Hair follicular keratinocyte (primary cell): ENCODE measurements around the gene ZNF598. TPM values are rescaled to one million over a fixed set of nuclear protein-coding genes. Genes with fewer than 3 reads are reported as not detected.

ENCODE experiments used
- total RNA-seq: library from RNA; depleted of rRNA; stranded (reverse); fragments of >200 nt; gene quantifications from 2 replicates; pipeline ENCODE4 v1.2.3, GENCODE V29; 2015

The ZNF598 gene
- total RNA-seq, result 62.8 and 87.5 TPM in 2 replicates

GRCh38 chr16:2009791-2010510 lies at the start of gene ZNF598:
Gene ZNF598, minus strand, starts transcription at chr16:2009821.

DNA sequence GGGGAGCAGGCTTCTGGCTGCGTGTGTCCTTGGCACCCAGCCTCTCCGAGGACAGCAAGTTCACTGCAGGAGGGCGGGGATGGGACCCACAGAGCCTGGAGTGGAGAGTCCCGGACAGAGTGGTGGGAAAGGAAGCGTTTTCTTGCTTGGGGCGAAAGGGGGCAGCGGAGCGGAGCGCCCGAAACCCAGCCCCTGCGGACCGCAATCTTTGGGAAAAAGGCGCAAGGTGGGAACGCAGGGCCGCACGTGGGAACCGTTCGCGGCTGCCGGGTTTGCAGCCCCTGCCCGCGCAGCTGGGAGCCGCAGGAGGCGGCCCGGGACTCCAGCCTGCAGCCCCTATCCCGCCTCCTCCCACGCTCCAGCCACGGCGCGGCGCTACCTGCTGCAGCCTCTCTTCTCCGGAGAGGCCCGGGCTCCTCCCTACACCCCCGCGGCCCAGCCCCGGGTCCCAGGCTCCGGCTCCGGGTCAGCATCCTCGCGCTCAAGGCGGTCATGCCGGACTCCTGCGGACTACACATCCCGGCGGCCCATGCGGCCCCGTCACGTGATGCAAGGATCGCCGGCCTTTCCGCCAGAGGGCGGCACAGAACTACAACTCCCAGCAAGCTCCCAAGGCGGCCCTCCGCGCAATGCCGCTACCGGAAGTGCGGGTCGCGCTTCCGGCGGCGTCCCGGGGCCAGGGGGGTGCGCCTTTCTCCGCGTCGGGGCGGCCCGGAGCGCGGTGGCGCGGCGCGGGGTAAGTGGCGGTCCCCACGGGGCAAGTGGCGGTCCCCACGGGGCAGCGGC lies 37.9 kb upstream of the ZNF598 start, which contains the start of the genes NTHL1 and TSC2:
Gene NTHL1, minus strand, starts transcription at position 505 of the 786 bp plus-strand sequence. Its CDS starts 11 bp downstream, at position 494.
Gene TSC2, plus strand, starts transcription at position 656 of the 786 bp plus-strand sequence. CDS start 631 bp downstream, outside the sequence.

DNA sequence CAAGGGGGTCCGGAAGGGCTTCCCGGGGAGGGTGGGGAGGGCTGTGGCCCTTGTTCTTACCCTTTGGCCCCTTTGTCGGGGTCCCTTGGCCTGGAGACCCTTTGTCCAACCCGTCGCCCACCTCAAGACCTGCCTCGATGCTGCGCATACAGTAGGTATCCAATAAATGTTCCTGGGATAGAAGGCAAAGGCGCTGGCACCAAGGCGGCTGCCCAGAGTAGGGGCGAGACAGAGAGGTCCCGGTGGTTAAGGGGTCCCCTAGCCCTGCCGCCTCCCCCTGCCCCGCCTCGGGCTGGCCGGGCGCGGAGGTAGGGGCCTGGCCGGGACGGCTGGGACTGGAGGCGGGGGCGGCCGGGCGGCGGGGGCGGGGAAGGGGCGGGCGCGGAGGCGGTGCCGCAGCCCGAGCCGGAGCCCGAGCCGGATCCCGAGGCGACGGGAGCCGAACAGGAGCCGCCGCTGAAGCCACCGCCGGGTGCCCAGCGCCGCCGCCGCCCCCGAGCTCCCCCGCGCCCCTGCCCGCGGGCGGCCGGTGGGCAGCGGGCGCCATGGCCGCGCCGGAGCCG lies 16.9 kb upstream of the ZNF598 start, which contains the start of gene NHERF2:
Gene NHERF2, plus strand, starts transcription at position 442 of the 563 bp plus-strand sequence. Its CDS starts 104 bp downstream, at position 546.

DNA sequence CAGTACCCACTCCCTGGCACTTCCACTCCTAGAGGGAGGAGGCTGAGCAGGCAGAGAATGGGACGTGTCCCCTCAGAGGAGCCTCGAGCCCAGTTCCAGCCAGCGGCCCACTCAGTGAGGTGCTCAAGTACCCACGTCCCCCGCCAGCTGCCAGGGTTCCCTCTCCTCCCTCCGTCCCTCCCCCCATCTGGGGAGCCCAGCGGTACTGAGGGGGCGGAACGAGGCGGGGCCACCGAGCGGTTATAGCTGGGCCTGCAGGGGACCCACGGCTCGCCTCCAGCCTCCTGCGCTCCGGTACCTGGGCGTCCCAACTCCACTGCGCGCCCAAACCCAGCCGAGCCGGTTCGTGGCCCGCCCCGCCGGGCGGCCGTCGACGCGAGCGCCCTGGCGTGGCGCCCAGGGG lies 9.9 kb upstream of the ZNF598 start, which contains the start of gene NPW:
Gene NPW, plus strand, starts transcription at position 268 of the 403 bp plus-strand sequence.

DNA sequence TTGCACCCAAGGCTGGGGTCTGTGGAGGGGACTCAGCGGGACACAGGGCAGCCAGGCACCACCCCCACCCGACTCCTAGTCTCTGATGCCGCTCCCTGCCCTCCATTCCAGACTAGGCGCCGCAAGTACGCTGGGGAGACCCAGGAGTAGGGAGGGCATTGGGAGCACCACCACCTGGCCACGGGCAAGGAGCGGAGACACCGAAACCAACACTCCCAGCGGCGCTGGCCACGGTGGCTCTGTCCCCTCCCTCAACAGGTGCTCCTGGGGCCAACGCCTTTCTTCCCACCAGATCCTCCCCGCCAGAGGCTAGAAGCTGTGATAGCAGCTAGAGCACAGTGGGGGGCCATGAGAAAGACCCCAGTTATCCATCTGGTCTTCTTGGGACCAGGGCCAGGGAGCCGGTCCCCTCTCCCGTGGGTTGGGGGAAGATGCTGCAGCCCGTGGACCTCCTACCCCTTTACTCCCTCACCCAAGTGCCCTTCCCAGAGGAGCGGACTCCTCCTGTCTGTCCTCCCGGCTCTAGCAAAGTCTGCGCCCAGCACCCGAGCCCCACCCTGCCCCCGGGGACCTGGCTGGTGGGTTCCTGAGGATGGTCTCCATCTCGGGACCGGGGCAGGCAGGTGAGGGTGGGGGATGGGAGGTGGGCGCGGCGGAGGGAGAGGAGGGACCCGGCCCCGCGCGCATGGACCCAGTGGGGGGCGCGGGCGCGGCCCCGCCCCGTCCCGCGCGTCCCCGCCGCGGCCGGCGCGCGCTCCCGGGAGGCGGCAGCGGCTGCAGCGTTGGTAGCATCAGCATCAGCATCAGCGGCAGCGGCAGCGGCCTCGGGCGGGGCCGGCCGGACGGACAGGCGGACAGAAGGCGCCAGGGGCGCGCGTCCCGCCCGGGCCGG lies 20.2 kb downstream of the ZNF598 start, which contains the start of gene SYNGR3:
Gene SYNGR3, plus strand, starts transcription at position 762 of the 892 bp plus-strand sequence. CDS start 133 bp downstream, outside the sequence.

GRCh38 chr16:1983544-1984346 lies 25.9 kb downstream of the ZNF598 start, which contains the start of gene GFER:
Gene GFER, plus strand, starts transcription at chr16:1984193. Its CDS starts 26 bp downstream, at chr16:1984219.

GRCh38 chr16:1981398-1981836 lies 28.2 kb downstream of the ZNF598 start, which contains the start of gene NOXO1:
Gene NOXO1, minus strand, starts transcription at chr16:1981469. Its CDS starts 290 bp downstream, at chr16:1981179.

GRCh38 chr16:1971796-1972489 lies 37.7 kb downstream of the ZNF598 start, which contains the start of gene TBL3:
Gene TBL3, plus strand, starts transcription at chr16:1972053. Its CDS starts 112 bp downstream, at chr16:1972165.

DNA sequence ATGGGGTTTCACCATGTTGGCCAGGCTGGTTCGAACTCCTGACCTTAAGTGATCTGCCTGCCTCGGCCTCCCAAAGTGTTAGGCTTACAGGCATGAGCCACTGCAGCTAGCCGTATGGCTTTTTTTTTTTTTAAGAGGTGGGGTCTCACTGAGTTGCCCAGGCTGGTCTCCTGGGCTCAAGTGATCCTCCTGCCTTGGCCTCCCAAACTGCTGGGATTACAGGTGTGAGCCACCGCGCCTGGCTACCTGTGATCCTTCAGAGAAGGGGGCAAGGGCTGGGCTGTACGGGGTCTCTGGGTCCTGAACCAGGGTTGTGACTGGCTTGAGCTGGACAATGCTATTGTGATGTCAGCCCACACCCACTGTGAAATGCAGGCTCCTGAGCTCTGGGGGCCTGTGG lies 43.2 kb downstream of the ZNF598 start, which contains the start of gene RNF151:
Gene RNF151, plus strand, starts transcription at position 397 of the 400 bp plus-strand sequence. CDS start 26 bp downstream, outside the sequence.

GRCh38 chr16:1964506-1965395 lies 44.9 kb downstream of the ZNF598 start, which contains the start of gene RPS2:
Gene RPS2, minus strand, starts transcription at chr16:1964826. Its CDS starts 201 bp downstream, at chr16:1964625.

GRCh38 chr16:1959269-1960039 lies 50.2 kb downstream of the ZNF598 start, which contains the start of gene NDUFB10:
Gene NDUFB10, plus strand, starts transcription at chr16:1959538. Its CDS starts 87 bp downstream, at chr16:1959625.

Other genes starting within 250 kb of the ZNF598 start
- gene NME3, start 238.3 kb downstream of the ZNF598 start, total RNA-seq, result 53.2 and 65.0 TPM in 2 replicates
- gene EME2, start 237.0 kb downstream of the ZNF598 start, total RNA-seq, result 2.6 and 3.3 TPM in 2 replicates
- gene MRPS34, start 236.7 kb downstream of the ZNF598 start, total RNA-seq, result 136 and 217 TPM in 2 replicates
- 29.6 and 50.4 TPM in 2 replicates for gene SPSB3, start 227.2 kb downstream of the ZNF598 start, total RNA-seq
- gene NUBP2, start 226.9 kb downstream of the ZNF598 start, total RNA-seq, result 95.2 and 178 TPM in 2 replicates
- not detected in 2 replicates for gene IGFALS, start 216.1 kb downstream of the ZNF598 start, total RNA-seq
- gene HAGH, start 183.0 kb downstream of the ZNF598 start, total RNA-seq, result 59.8 and 73.5 TPM in 2 replicates
- 32.2 and 34.9 TPM in 2 replicates for gene FAHD1, start 182.6 kb downstream of the ZNF598 start, total RNA-seq
- gene MEIOB, start 137.7 kb downstream of the ZNF598 start, total RNA-seq, result 0.08 TPM in 1 of 2 replicates, not detected in the other
- gene HS3ST6, start 91.4 kb downstream of the ZNF598 start, total RNA-seq, result not detected in 2 replicates
- 6.3 and 6.4 TPM in 2 replicates for gene MSRB1, start 66.6 kb downstream of the ZNF598 start, total RNA-seq
- gene RPL3L, start 55.1 kb downstream of the ZNF598 start, total RNA-seq, result 0.55 TPM in 1 of 2 replicates, not detected in the other
- 168 and 283 TPM in 2 replicates for gene NDUFB10, start 50.3 kb downstream of the ZNF598 start, total RNA-seq
- gene RPS2, start 45.0 kb downstream of the ZNF598 start, total RNA-seq, result 4,608 and 4,861 TPM in 2 replicates
- gene RNF151, start 43.0 kb downstream of the ZNF598 start, total RNA-seq, result 0.16 TPM in 1 of 2 replicates, not detected in the other
- 85.0 and 114 TPM in 2 replicates for gene TBL3, start 37.8 kb downstream of the ZNF598 start, total RNA-seq
- 1.2 and 2.1 TPM in 2 replicates for gene NOXO1, start 28.4 kb downstream of the ZNF598 start, total RNA-seq
- 21.3 and 23.3 TPM in 2 replicates for gene GFER, start 25.6 kb downstream of the ZNF598 start, total RNA-seq
- gene SYNGR3, start 19.9 kb downstream of the ZNF598 start, total RNA-seq, result 0.68 and 5.4 TPM in 2 replicates
- 0.68 TPM in 1 of 2 replicates, not detected in the other for gene NPW, start 10.0 kb upstream of the ZNF598 start, total RNA-seq
- gene NHERF2, start 17.1 kb upstream of the ZNF598 start, total RNA-seq, result 7.6 and 7.9 TPM in 2 replicates
- 23.2 and 40.5 TPM in 2 replicates for gene NTHL1, start 38.0 kb upstream of the ZNF598 start, total RNA-seq
- 22.3 and 23.4 TPM in 2 replicates for gene TSC2, start 38.2 kb upstream of the ZNF598 start, total RNA-seq
- 44.1 and 44.7 TPM in 2 replicates for gene PKD1, start 126.1 kb upstream of the ZNF598 start, total RNA-seq
- gene RAB26, start 138.8 kb upstream of the ZNF598 start, total RNA-seq, result not detected in 2 replicates
- gene TRAF7, start 146.0 kb upstream of the ZNF598 start, total RNA-seq, result 70.1 and 85.1 TPM in 2 replicates
- under 0.01 and 0.16 TPM in 2 replicates for gene CASKIN1, start 186.8 kb upstream of the ZNF598 start, total RNA-seq
- gene MLST8, start 195.6 kb upstream of the ZNF598 start, total RNA-seq, result 94.2 and 110 TPM in 2 replicates
- gene BRICD5, start 201.0 kb upstream of the ZNF598 start, total RNA-seq, result 0.55 and 2.0 TPM in 2 replicates
- 18.6 and 24.5 TPM in 2 replicates for gene PGP, start 205.0 kb upstream of the ZNF598 start, total RNA-seq
- gene E4F1, start 213.8 kb upstream of the ZNF598 start, total RNA-seq, result 24.7 and 29.4 TPM in 2 replicates
- 0.78 TPM in 1 of 2 replicates, not detected in the other for gene DNASE1L2, start 226.6 kb upstream of the ZNF598 start, total RNA-seq
- gene ECI1, start 241.8 kb upstream of the ZNF598 start, total RNA-seq, result 58.9 and 66.1 TPM in 2 replicates